OCI-LY7 (cell line): ENCODE measurements around the gene CPB2.

Source experiments
- EZH2phosphoT487 ChIP-seq: fragments of 200-600 bp; sonication (generic); IDR thresholded peaks from 2 replicates; pipeline ENCODE4 v1.6.1; 2018; ENCODE audit warnings: low read depth, borderline replicate concordance, mild to moderate bottlenecking, mixed run types, antibody characterized with exemption, low read length, moderate library complexity, mixed read lengths
- TF ChIP-seq, protein P1 (sequence below): fragments of 200-600 bp; sonication (generic); conservative IDR thresholded peaks from 2 replicates; pipeline ENCODE4 v1.5.1; 2014; ENCODE audit warnings: mild to moderate bottlenecking, antibody characterized with exemption, low read length, moderate library complexity, mixed read lengths

DNA sequence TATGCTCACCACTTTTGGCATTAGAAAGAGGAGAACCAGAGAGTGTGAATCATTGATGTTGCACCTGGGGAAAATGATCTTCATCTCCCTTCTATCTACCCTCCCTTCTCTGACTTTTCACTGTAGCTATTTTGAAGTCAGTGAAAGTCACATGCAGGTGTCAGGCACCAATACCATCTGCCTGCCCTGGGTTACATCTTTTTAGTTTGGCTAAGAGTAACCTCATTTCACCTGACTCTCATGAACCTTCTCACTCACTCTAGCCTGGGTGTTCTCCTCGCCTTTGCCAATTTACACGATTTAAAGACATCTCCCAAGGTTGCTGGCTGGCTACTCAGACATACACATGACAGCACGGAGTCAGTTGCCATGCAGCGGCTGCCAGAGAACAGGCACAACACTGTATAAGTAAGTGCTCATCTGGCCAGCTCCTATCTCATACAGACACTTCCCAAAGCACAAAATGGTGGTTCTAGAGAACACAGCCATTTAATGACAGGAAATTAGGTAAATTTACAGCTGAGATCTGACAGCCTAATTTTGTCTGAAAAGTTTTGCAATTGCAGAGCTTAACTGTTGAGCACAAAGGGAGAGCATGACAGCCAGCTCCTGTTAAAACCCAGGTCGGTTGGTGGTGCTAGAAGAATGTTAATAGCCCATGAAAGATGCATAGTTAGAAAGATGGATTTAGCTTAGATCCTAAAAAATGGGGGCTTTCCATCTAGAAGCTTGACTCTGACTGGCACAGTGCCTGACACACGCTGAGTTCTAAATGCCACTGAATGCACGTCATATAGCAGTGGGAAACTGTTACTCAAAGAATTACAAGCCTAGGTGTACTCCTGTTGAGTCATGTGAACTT lies 44.7 kb upstream of the CPB2 start:
- TF ChIP-seq EZH2phosphoT487 = no peak
- TF ChIP-seq, protein P1, sequence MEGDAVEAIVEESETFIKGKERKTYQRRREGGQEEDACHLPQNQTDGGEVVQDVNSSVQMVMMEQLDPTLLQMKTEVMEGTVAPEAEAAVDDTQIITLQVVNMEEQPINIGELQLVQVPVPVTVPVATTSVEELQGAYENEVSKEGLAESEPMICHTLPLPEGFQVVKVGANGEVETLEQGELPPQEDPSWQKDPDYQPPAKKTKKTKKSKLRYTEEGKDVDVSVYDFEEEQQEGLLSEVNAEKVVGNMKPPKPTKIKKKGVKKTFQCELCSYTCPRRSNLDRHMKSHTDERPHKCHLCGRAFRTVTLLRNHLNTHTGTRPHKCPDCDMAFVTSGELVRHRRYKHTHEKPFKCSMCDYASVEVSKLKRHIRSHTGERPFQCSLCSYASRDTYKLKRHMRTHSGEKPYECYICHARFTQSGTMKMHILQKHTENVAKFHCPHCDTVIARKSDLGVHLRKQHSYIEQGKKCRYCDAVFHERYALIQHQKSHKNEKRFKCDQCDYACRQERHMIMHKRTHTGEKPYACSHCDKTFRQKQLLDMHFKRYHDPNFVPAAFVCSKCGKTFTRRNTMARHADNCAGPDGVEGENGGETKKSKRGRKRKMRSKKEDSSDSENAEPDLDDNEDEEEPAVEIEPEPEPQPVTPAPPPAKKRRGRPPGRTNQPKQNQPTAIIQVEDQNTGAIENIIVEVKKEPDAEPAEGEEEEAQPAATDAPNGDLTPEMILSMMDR = no peak
